Hematopoietic multipotent progenitor cell treated with erythropoietin and hydrocortisone succinate and interleukin-3 and kit ligand, for 17 days (in vitro differentiated cells): ENCODE results near the gene ADD1.

ENCODE experiments used
- DNase-seq: peaks from one replicate; pipeline ENCODE4 v3.0.0-alpha.2; 2015; ENCODE audit warnings: low spot score

Gene ADD1

DNA sequence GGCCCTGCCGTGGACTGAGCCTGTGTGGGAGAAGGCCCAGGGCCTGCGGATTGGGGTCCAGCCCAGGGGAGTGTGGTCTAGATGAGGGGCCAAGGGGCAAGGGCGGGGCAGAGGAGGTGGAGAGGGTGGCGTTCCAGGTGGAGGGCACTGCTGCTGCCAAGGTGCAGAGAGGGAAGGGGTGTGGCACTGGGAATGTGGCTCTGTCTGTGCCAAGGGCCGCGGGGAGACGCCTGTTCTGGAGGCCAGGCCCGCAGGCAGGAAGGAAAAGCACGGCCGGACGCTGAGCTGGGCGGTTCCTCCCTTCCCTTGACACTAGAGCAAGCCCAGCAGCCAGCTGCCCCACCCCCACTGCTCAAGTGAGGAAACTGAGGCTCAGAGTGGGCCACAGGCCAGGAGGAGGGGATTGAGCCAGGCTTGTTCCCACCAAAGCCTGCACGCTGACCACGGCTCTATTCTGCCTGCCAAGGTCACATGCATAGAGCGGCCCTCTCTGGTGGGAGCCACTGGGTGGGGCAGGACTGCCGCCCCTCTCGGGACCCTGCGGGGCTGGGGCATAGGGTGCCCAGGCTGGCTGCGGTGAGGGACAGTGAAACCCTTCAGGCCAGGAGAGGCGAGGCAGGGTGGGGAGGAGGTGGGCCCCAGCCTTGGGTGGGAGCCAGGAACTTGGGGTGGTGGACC lies 37.8 kb upstream of the ADD1 start:
- DNase-seq = no peak

DNA sequence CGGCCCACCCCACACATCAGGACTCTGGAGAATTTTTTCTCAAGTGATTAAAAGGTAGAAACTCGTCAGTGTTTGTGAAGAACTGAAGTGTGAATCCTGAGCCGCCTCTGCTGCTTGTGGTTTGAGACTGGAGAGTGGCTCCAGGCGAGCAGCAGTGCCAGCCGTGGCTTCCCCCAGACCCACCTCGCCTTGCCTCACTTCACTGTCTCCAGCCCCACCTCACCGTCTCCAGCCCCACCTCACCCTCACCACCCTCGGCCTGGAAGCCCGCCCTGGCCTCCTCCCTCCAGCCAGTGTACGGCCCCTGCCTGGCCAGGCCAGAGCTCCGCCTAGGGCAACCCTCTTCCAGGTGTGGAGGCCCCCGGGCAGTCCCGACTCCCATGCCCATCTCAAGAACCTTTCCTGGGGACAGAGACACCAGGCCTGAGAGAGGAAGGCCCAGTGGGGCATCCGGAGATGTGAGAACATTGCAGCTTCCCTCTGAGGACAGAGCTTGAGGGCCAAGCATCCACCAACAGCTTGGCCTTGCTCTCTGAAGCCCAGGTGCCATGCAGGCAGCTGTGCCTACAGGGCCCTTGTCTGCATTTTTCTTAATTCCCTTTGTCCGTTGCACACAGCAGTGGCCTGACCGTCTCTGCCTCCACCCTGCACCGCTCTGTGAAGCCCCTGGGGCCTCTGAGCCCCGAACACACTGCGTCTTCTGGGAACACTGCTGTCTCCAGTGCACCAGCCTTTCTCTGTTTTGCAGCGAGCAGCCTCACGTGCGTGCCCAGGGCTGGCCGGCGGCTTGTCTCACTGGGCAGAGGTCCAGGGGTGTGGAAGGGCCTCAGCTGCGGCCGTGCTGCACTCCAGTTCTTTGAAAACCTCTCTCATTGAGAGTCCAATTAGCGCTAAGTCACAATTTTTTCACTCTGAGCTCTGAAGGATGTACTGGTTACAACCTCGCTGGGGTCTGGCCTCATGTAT lies 37.0 kb upstream of the ADD1 start:
- no peak for DNase-seq

DNA sequence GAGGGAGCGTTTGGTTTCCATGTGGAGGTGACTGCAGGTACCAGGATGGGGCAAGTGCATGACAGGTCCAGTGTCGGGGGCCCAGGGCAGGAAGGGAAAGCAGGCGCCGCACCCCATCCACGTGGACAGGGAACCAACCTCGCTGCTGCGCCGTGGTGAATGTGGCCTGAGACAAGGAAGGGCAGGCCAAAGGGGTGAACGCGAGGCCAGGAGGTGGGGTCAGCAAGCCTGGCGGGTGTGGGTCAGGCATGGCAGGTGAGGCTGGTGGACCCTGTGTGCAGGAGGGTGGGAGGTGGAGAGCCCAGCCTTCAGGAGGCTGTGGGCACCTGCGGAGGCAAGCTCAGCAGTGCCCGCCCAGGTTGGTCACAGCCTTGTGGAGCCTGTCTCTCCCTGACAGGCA lies 36.1 kb upstream of the ADD1 start:
- DNase-seq = no peak

DNA sequence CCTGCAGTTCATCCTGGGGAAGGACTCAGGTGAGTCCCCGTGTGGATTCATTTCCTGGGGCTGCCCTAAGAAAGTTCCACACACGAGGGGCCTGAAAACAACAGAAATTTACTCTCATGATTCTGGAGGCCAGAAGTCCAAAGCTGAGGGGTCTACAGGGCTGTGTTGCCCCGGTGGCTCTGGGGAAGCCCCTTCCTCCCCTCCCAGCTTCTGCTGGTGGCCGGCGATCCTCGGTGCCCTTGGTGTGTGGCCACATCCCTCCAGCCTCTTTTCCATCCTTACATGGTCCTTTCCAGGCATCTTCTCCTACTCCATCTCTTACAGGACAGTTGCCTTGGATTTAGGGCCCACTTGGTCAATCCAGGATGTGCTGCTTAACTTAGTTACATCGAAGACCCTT lies 35.6 kb upstream of the ADD1 start:
- DNase-seq = no peak

DNA sequence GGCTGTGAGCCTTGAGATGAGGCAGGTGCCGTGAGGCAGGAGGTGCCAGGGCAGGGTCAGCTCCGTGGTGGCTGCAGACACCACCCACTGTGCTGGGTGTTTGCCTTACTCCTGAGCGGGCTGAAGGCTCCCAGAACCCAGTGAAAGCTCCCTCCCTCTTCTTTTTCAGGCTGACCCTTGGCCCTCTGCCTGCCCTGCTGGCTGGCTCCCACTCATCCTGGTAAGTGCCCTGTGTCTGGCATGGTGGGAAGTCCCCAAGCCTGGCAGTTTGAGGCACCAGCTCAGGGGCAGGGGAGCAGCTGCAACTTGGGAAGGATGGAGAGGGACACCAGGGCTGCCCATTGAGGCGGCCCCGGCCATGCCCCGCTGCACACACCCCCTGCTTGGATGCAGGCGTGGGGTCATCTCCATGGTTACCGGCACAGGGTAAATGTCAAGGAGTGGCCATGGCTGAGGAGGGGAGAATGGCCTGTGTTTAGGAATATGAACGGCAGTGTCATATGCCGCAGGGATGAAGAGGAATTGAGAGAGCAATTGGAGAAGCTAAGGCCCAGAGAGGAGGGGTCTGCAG lies 33.9 kb upstream of the ADD1 start:
- DNase-seq = no peak

DNA sequence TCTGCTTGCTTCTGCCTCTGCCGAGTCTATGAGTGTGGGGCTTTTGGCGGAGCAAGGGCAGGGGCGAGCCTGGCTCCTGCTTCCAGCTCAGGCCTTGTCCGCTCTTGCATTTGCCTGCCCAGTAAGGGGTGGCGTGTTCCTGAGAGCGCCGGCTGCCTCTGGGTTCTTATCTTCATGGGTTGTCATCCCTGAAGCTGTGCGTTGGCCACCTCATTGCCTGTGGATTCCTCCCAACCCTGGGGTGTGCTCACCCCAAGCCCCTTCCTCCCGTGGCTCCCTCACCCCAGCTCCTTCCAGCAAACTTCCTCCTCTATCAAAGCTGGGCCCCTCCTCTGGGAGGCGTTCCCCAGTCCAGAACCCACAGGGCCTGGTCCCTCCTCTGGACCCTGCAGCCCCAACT lies 33.3 kb upstream of the ADD1 start:
- DNase-seq = no peak

DNA sequence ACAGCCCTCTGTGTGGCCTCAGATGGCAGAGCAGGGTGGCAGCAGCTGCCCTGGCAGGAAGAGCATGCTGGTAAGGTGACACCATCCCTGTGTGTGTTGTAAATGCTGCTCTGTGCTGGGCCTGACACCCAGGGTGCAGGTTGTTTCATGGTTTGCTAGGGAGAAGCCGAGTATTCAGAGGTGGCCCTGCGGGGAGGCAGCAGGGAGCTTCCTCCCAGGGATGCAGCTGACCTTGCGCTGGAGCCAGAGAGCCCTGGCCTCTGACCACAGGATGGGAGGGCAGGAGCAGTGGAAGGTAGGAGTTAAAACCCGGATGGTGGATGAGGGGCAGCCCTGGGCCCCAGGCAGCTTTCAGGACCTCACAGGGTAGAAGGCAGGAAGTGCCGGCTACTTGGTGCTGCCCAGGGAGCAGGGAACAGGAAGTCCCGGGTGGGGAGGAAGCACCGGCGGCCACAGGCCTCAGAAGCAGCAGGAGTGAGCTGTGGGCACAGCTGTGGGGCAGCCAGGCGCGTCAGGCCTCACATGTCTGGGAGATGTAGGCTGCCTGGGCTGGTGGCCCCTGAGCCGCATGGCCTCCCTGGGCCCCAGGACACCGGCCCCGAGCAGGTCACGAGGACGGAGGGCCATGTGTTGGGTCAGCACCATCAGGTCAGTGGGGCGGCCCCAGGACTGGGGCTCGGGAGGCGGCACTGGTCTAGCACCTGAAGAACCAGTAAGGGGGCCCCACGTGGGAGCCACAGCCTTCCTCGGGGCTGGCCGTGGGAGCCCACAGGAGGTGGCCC lies 31.6 kb upstream of the ADD1 start:
- DNase-seq = no peak

DNA sequence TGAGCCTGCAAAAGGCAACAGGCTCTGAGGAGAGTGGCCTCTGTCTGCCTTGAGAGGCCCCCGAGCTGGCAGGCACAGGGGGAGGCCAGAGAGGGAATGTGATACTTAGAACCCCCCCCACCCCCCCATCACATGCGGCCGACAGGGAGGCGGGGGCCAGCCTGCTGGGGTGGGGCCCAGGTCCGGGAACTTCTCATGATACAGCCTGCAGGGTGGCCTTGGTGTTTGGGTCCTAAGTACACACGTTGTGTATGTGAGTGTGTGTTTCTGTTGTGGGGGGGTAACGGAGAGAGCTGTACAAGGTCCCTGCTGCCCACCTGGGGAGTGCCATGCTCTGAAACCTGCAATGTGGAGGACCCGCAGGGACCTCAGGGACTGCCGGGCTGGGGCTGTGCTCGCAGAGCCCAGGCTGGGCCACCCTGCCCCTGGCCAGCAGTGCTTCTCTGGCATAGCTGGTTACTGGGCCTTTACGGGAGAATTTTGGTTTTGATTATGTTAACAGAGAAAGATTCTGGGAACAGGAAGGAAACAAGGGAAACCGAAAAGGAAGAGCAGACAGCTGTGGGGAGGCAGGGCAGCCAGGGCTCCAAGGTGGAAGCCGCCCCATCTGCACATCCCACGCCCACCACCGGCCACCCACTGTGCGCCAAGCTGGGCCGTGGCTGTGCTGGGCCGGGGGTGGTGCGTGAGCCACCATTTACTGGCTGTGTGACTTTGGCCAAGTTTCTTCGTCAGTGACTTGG lies 30.9 kb upstream of the ADD1 start:
- DNase-seq = no peak

DNA sequence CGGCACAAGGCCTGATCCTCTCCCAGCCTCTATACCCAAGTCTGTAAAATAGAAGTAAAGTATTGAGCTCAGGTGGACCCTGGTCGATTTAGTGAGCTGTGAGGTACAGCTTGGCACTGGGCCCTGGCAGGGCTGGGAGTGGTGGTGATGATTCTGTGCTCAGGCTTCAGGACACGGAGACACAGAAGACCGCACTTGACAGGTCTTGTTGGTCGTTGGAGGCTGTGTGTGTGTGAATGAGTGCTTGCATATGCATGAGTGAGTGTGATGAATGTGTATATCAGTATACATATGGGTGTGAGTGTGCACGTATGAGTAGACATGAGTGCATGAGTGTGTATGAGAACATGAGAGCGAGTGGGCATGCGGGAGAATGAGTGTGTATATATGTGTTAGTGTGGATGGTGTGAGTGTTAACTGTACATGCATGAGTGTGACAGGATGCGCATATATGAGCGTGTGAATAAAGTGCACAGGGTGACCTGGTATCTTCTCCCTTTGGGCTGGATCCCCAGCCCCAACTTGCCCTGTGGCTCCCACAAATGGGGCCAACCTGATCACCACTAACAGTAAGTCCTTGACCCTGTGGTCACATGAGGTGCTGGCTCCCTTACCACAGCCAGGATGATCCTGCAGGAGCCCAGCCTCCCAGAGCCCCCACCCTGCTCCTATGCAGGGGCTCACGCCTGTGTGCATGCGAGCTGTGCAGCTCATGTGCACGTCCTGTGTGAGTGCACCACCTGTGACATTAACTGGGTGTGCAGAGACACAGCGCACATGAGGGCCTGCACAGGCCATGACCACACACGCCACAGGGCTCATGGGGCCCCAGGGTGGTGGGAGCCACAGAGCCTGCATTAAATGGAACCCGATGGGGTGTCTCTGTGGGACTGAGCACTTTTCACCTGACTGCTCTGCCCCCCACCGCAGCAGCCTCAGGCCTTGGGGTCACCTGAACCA lies 29.9 kb upstream of the ADD1 start:
- no peak for DNase-seq

DNA sequence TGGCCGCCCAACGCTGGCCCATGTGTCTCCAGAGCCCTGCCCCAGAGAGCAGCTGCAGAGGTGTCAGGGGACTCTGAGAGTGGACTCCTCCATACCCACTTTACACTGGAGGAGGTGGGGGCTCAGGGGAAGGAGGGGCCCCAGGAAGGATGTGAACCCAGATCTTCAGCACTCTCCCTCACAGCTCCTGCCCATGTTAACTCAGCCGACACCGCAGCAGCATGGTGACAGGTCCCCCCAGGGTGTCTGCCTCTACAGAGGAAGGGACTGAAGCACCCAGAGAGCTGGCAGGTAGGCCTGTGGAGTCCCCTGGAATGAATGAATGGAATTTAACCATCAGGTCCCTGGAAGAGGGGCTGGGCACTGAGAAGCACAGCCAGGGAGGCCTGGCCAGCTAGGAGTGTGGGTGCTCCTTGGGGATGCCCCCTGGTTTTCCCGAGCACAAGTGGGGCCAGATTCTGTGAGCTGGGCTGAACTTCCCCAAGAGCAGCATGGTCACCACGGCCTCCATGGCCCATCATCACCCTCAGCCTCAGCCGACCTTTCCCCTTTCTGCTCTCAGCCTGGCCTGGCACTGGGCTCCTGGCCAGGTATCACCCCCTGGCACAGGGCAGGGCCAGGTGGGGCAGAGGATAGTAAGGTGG lies 28.9 kb upstream of the ADD1 start:
- DNase-seq = no peak

DNA sequence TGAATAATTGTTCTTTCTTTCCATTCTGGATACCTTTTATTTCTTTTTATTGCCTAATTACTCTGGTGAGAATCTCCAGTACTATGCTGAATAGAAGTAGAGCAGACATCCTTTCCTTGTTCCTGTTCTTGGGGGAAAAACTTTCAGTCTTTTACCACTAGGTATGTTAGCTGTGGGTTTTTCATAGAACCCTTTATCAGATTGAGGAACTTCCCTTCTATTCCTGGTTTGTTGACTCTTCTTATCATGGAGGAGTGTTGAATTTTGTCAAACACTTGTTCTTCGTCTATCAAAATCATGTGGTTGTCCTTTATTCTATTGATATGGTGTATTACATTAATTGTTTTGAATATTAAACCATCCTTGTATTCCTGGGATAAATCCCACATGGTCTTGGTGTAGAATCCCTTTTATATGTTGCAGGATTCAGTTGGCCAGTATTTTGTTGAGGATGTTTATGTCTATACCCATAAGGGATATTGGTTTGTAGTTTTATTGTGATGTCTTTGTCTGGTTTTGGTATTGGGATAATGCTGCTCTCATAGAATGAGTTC lies 27.2 kb upstream of the ADD1 start:
- no peak for DNase-seq

DNA sequence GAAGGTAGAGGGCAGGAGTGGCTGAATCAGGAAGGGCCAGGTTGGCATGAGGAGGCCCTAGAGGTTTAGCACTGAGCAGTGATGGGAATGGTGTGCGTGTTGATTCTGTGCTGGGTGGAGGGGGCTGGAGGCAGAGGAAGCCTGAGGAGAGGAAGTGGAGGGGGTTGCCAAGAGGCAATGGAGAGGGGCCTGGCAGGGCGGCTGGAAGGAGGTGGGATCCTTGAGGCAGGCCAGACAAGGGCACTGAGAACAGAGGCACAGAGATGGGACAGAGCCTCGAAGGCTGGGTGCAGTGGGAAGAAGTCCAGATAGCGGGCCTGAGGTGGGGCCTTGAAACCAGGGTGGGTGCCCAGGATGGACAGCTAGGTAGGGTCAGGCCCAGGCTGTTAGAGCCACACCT lies 26.5 kb upstream of the ADD1 start:
- no peak for DNase-seq

DNA sequence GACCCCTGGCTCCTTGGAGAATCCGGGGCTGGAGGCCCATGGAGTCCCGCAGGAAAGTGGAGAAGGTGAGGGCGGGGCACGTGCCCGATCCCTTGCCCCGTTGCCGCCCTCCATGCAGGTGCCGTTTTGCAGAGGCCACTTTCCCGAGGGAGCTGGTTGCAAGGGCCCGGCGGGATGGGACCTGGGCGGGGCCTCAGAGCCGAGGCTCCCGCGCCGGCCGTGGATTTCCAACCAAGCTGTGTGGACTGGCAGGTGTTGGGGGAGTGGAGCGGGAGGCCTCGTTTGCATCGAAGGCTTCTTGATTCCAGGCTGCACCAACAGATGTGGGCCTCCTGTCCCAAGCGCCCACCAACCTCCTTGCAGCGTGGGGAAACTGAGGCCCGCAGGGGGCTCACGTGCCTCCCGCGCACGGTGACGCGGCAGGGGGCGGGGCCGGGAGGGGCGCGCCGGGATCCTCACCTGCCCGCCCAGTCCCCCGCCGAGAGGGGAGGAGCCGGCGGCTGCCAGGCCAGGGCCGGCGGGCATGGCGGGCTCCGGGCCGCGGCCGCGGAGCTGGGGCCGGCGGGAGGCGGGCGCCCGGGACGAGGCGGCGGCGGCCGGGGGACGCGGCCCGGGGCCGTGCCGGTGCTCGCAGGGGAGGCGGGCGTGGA lies 25.8 kb upstream of the ADD1 start:
- no peak for DNase-seq

DNA sequence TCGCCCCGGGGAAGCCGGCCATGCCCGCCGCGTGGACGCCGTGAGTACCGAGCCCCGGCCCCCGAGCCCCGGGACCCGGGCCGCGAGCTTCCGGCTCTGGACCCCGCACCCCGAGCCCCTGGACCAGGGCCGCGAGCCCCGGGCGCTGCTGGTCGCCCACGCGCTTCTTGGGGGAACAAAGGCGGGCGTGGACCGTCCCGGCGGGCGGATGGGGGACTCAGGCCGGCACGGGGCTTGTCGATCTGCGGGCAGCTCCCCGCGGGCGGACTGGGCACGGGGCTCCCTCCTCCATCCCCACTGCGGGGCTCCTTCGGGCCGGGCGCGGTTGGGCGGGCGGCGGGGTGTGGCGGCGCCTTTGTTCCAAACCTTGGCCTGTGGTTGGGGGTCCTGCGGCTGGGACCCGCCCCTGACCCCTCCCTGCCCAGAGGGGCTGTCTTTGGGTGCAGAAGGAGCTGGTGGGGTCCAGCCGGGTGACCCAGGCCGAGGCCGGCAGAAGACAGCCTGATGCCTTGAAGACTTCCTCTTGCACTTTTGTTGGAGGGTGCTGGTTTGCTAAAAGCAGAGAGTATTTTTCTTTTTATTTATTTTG lies 25.2 kb upstream of the ADD1 start:
- DNase-seq = no peak

DNA sequence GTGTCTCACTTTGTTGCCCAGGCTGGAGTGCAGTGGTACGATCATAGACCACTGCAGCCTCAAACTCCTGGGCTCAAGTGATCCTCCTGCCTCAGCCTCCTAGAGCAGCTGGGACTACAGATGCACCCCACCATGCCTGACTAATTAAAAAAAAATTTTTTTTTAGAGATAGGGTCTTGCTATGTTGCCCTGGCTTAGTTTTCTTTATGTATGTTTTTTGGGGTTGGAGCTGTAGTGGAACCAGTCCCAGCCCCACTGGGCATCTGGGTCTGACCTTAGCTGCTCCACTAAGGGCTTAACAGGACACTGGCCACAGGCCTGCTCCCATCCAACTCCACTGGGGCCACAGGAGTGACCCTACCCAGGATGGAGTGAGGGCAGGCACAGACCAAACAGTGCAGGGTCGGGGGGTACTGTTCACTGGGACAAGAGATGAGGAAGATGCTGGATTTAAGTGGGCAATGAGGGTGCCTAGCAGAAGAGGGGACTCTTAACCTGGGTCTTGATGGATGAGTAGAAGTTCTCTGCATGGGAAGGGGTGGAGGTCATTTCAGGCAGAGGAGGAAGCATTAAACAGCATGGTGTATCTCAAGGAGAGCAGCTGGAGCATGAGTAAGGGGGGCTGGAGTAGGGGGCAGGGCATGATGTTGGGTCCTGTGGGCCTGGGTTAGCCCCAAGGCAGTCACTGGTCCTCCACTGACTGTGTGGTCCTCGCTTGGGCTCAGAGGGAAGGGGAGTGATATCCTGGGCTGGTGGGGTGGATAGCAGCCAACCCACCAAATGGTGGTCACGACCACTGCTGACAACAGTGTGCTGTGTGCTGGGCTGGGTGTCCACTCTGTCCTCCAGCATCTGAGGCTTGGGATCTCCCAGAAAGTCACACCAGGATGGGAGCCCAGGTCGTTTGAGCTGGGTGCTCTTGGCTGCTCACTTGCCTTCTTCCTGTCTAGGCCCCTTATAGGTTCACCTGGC lies 24.1 kb upstream of the ADD1 start:
- DNase-seq = no peak

DNA sequence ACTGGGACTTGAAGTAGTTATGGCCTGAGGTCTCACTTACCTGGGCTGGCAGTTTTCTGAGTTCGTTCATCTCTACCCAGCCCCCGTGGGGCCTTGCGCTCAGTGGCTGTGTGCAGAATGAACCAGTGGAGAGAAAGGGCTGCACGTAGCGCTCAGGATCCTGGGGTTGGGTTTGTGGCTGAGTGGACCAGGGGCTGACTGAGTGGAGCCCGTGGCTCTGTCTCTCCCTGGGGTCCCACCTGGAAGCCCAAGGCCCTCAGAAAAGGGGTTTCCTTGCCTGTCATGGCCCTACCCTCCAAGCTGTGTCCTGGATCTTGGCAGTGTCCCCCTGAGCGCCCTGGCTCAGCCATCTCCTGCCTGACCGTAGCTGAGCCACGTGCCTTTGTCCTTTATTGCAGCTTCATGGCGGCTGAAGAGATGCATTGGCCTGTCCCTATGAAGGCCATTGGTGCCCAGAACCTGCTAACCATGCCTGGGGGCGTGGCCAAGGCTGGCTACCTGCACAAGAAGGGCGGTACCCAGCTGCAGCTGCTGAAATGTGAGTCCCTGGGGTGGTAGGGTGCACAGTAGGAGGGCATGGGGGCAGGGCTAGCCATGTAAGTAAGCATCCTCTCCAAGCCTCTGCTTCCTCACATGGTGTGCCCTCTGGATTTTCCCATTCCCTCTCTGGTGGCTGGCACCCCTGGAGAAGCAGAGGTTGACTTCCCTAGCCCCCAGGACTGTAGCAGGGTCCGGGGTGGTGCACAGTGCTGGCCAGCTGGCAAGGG lies 23.2 kb upstream of the ADD1 start:
- no peak for DNase-seq
